Epithelial cell of proximal tubule (primary cell): ENCODE measurements around the gene SH3TC1. TPM values are rescaled to one million over a fixed set of nuclear protein-coding genes. Genes with fewer than 3 reads are reported as not detected.

Experiments
- DNase-seq: peaks from one replicate; pipeline ENCODE4 v3.0.0-alpha.2; 2011; ENCODE audit warnings: low read depth
- H3K4me3 ChIP-seq: 2 replicates; pipeline ENCODE4 v1.5.1; 2011; ENCODE audit warnings: low read depth, mild to moderate bottlenecking, low read length
- total RNA-seq: library from RNA; depleted of rRNA; stranded (reverse); fragments of >200 nt; gene quantifications from 2 replicates; pipeline ENCODE4 v1.2.3, GENCODE V29; 2015
- TF ChIP-seq, protein P1 (sequence below): conservative IDR thresholded peaks from 2 replicates; pipeline ENCODE4 v1.5.1; 2012; ENCODE audit warnings: low read depth, mild to moderate bottlenecking, low read length

The SH3TC1 gene
- total RNA-seq, 1 donor from 2014 or later, result 8.6 TPM

DNA sequence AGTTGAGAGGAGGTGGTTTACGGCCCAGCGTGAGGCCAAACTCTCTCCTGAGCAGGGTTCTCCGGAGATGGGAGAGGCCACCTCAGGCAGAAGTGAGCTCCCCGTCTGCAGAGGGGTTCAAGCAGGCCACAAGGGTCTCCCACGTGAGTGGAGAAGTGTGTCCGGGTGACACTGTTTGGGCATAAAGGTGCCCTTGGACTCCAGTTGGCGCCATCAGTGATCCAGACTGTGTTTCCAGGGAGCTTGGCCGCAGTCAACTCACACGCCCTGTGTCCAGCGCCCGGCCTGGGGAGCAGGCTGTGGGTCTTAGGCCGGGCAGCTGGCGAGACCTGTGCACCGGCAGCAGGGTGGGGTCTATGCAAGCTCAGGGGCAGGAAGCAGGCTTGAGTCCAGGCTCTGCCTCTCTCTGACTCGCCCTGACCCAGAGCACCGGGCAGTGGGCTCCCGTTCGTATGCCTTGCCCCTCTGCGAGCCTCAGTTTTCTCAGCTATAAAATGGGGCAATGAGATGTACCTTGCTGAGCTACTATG lies 45.9 kb downstream of the SH3TC1 start:
- TF ChIP-seq, protein P1, sequence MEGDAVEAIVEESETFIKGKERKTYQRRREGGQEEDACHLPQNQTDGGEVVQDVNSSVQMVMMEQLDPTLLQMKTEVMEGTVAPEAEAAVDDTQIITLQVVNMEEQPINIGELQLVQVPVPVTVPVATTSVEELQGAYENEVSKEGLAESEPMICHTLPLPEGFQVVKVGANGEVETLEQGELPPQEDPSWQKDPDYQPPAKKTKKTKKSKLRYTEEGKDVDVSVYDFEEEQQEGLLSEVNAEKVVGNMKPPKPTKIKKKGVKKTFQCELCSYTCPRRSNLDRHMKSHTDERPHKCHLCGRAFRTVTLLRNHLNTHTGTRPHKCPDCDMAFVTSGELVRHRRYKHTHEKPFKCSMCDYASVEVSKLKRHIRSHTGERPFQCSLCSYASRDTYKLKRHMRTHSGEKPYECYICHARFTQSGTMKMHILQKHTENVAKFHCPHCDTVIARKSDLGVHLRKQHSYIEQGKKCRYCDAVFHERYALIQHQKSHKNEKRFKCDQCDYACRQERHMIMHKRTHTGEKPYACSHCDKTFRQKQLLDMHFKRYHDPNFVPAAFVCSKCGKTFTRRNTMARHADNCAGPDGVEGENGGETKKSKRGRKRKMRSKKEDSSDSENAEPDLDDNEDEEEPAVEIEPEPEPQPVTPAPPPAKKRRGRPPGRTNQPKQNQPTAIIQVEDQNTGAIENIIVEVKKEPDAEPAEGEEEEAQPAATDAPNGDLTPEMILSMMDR, result no peak
- DNase-seq, result no peak
- no peak overlapping the region for H3K4me3 ChIP-seq

DNA sequence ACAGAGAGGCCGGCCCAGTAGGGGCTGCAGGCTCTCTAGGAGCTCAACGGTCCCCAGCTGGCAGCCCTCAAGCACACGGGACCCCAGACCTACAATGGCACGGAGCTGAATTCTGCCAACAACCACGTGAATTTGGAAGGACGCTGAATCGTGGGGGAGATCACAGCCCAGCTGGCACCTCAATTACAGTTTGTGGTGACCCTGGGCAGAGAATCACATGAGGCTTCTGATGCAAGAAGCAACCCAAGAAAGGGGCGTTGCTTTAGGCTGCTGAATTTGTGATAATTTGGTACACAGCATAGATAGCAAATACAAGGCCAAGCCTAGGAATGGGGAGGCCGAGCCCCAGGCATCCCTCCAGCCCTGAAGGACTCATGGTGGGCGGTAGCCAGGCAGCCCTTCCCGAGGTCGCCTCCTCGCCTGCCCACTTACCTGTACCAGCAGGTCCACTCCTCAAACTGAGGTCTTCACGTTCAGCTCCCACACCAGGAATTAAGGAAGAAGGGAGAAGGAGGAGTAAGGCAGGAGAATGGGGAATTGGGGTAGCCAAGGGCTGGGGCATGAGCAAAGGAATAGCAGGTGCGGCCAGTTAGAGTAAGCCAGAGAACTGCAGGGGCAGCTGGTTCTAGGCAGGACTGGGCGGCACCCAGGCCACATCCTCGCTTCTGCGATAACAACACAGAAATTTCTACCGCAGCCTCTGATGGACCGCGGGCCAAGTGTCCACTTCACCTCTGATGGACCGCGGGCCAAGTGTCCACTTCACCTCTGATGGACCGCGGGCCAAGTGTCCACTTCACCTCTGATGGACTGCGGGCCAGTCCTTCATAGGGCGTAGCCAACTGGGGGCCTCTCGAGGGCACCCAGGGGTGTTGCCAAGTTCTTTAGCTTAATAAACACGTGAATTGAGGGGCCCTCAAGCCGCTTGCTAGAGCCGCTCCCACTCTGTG lies 47.1 kb downstream of the SH3TC1 start:
- TF ChIP-seq, protein P1, result no peak
- H3K4me3 ChIP-seq, result no peak overlapping the region
- DNase-seq, result no peak

DNA sequence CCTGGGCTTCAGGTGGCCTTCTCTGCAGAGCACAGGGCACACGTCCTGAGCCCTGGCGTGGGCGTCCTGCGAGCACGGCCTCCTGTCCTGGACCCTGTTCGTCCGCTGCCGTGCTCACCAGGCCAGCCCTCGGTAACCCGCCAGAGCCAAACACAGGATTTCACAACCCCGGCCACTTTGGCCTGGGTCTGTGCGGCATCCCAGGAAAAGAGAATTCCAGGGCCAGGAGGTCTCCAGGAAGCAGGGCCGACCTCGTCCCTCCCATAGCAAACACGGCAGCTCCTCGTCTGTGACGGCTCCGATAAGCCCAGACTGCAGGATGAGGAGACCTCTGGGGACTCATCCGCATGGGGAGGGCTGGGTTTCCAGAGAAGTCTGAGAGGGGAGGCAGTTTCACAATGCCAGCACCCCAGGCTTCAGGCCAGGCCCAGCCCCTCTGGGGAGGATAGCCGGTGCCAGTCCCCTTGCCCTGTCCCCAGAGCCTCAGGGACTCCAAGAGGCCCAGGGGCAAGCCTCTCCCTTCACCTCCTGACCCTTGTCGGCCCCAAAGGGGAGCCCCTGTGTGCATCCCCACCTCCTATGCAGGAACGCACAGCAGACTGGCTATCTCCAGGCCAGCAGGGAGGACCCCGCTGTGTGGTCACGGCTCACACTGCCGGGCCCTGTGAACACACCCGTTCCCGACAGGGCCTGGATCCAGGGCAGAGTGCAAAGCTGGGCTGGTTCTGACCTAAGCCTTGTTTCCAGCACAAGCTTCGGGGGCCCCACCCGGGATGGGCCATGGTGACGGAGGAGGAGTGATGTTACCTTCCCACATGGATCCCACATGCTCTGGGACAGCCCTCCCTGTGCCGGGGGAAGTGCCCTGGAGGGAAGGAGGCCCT lies 48.2 kb downstream of the SH3TC1 start:
- no peak for DNase-seq
- TF ChIP-seq, protein P1, result no peak
- no peak overlapping the region for H3K4me3 ChIP-seq

DNA sequence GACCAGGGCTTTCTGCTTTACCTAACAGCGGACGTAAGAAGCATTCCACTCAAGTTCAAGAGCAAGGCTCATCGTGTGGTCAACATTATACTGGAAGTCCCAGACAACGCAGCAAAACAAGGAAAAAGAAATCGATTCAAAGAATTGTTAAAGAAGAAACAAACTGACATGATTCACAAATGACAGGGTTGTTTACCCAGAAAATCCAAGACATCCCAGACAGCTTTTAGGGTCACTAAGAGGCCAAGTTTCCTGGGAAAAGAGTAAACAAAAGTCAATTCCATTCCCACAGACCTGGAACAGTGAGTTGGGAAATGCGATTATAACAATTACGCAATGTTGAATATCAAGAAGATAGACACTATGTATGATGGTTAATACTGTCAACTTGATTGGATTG lies 49.0 kb downstream of the SH3TC1 start:
- DNase-seq, result peak; percentile 26
- TF ChIP-seq, protein P1, result no peak
- no peak overlapping the region for H3K4me3 ChIP-seq

DNA sequence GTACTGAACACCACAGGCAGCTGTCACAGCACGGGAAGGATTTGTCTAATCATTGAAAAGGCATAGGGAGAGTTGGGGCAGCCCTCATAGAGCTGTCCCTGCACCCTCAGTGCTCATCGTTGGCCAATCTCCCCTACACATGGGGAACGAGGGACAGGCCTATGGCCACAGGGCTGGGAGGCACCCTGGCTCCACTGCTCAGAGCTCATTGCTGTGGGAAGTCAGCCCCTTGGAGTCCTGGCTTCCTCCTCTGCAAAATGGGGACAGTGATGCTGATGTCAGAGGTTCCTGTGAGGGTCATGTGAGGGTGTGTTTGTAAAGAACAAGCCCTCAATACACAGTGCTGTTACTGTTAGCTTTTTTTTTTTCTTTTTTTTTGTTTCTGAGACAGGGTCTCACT lies 51.1 kb downstream of the SH3TC1 start:
- TF ChIP-seq, protein P1, result no peak
- no peak for DNase-seq
- H3K4me3 ChIP-seq, result no peak overlapping the region

DNA sequence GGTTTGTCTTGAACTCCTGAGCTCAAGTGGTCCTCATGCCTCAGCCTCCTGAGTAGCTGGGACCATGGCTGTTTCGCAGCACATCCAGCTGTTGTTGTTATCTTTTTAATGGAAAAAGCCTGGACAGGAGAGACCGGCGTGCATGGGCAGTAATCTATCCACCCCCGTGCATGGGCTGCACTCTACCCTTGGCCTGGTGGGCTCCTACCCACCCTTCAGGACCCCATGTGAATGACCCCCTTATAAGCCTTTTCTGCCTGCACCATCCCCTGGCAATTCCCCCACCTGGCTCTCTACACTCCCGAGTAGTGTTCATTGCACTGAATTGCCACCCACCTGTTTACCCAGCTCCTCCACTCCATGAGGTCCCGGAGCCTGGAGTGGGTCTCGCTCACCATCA lies 51.5 kb downstream of the SH3TC1 start:
- TF ChIP-seq, protein P1, result no peak
- no peak overlapping the region for H3K4me3 ChIP-seq
- no peak for DNase-seq
